Stimulated activated CD4-positive, alpha-beta T cell treated with anti-CD3 and anti-CD28 coated beads, TNF-alpha, amount 100 ng/mL, for 1 hour (primary cell): ENCODE measurements around the gene TXN2.

Experiments used
- DNase-seq, 3 donors: peaks; one replicate each; pipeline ENCODE4 v3.0.0-alpha.2; 2020; ENCODE audit warnings: low read depth in 3 of 3, low spot score in 1 of 3

The TXN2 gene

DNA sequence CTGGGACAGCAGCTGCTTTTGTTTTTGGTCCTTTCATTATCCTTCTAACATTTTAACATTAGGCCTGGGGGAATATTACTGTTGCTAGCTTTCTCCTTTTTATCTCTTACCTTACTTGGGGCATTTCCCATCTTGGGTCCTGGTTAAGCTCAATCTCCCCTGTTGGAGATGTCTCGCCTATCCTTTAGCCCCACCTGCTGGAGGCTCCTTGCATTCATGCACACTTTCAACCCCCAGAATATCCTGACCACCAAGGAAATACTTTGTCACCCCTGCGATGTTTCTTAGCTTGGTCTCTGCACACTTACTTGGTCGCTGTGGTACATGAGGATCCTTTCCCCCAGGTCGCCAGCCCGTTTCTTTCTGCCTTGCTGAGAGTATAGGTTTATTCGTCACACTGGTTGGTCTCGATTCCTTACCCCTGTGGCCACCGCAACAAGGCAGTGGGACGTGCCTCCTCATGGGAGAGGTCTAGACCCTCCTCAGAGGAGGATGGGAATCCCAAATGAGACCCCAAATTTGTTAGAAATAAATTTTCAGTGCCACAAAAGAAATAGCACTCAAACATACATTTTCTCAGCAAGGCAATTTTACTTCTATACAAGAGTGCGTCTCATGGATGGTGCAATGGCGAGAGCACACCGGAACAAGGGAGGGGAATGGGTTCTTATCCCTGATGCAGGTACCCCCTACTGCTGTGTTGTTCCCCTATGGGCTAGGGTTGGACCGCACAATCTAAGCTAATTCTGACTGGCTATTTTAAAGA, 5.4 kb upstream of the TXN2 start:
- DNase-seq: peak in 2 of 3 donors; percentile 35 to 46

DNA sequence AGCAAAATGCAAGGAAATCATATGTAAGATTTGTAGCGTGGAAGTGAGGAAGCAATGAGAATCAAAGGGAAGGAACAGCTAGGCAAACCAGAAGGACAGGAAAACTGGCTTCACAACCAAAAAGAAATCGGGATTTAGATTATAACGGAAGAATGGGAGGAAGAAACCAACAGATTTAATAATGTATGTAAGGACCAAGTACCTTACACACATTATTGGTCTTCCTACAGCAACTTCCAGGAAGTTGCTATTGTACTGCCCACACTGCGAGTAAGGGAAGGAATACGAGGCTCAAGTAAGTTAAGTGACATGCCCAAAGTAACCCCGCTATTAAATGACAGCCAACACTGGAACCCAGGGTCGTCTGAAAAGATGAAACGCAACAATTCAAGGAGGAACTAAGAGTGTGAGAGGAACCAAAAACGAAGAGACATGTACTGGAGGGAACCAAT, 473 bp downstream of the TXN2 start:
- DNase-seq: no peak

DNA sequence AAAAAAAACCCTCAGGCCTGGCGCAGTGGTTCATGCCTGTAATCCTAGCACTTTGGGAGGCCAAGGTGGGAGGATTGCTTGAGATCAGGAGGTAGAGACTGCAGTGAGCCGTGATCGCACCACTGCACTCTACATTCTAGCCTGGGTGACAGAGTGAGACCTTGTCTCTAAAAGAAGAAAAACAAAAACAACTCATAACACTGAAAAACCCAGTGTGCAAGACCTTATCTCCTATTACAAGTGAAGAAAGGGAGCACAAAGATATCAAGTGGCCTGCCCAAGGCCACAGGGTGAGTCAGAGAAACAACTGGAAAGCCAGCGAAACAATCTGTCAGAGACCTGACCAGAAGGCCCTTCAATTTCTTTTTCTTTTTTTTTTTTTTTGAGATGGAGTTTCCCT, 2.5 kb downstream of the TXN2 start:
- DNase-seq: no peak

DNA sequence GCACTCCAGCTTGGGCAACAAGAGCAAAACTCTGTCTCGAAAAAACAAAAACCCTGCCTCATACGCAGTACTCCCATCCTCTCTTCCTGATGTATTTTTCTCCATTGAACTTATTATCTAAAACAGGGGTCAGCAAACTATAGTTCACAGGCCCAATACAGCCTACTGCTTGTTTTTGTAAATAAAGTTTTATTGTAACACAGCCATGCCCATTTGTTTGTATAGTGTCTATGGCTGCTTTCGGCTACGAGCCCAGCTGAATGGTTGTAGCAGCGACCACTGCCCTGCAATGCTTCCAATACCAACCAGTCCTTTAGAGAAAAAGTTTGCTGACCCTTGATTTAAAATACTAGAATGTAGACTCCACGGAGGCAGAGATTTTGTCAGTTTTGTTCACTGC, 6.1 kb downstream of the TXN2 start:
- DNase-seq: no peak

DNA sequence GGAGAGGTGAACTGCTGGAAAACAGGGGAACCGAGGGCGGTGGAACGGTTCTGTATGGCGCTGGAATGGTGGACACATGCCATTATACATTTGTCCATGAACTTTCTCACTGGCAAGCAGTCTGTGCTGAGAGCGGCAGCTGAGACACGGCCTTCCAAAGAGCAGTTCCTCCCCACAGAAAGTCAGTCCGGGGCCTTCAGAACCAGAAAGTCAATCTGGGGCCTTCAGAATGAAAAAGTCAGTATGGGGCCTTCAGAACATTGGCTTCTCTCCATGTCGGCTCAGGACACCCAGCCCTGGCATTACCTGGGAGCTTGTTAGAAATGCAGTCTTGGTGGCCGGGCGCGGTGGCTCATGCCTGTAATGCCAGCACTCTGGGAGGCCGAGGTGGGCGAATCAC, 8.8 kb downstream of the TXN2 start:
- DNase-seq: no peak

DNA sequence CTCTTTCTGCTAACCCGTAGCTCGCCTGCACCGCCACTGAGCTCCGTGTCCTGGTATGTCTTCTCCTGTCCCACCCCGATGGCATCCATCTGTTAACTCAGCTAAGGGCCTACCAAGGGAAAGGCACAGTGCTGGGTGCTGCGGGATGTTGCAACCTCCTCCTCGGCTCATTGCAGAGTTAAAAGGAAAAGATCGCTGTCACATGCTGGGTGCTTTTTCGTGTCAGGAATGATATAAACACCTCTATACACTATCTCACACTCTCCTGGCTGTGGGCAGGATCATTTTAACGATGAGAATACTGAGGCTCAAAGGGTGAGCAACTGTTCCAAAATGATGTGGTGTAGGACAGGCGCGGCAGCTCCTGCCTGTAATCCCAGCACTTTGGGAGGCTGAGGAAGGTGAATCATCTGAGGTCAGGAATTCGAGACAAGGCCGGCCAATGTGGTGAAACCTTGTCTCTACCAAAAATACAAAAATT, 10.1 kb downstream of the TXN2 start:
- no peak for DNase-seq

DNA sequence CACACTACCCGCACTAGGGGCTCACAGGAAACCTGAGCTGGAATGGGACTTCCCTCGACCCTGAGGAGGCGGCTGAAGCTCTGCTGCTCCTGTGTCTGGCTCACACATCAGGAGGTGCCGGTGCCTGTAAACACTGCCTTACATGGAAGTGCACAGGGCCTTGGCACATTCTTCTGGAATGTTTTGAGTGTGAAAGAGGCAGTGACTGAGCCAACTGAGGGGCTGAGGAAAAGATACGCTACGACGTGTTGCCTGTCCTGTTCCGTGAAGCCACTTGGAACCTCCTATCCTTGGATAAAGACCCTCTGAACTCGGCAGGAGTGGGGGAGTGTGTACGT, 10.5 kb downstream of the TXN2 start:
- DNase-seq: no peak

DNA sequence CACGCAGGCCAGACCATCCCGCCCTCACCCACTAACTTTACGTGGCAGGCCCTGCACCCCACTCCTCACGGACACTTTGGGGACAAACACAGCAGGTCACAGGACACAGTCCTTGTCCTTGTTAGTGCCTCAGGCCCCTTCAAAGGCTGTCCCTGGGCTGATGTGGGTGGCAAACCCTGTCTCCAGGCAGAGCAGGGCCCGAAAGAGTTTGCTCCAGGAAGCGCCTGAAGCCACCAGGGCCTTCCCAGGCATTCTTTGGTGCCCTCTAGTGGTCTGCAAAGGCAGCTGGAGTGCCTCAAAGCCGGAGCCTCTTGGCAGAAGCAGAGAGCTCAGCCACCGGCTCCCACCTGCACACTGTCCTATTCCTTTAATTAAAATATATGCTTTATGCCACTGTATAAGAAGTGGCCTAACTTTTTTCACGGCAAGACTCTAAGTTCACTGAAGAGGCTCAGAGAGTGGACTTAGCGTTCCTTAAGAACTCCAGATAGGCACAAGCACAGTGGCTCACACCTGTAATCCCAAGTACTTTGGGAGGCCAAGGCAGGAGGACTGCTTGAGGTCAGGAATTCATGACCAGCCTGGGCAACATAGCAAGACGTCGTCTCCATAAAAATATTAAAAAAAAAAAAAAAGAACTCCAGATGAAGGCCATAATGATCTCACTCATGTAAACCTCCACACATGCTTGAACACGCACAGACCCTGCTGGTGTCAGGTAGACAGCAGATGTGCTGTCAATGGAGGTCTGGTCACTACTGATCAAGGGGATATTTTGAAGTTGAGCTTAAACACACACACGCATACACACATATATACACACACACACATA, 11.1 kb downstream of the TXN2 start:
- peak; percentile 57 to 76 (median 74) for DNase-seq

DNA sequence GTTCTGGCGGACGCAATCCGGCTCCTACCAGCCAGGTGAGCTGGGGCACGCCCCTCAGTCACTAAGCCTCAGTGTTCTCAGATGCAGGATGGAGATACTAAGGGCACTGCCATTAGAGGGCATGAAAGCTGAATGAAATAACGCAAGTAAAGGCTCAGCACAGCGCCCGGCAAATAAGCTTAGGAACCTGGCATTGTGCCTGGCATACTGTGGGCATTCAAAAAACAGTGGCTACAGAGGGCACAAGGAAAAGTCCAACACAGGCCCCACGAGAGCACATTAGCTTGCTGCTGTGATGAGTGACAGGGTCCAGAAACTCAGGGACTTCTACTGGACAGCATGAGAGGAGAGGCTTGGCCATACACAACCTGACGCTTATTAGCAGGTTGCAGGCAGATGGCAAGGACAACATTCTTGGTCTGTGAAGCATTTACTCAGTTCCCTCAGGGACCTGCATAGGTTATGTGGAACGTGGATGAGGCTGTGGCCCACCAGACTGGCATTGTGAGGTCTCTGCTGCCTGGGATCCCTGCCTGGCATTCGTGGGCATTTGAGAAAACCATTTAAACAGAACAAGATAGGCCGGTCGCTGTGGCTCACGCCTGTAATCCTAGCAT, 12.2 kb downstream of the TXN2 start:
- DNase-seq: no peak

DNA sequence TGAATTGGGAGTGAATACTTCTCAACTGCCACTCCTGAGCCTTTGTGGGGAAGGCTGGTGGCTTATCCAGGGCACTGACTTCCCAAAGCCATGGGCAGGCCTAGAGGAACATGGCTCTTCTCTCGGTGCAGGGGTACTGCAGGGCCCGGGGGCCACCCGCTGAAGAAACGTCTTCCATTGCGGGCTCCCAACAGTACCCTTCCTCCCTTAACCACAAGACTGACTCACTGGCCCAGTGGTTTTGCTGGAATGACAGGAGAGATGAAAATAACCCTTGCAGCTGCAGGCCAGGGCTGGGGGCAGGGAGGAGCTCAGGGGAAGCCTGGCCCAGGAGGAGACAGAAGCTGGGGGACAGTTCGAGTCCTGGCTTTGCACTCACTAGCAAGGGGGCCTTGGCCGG, 13.5 kb downstream of the TXN2 start:
- DNase-seq: no peak

DNA sequence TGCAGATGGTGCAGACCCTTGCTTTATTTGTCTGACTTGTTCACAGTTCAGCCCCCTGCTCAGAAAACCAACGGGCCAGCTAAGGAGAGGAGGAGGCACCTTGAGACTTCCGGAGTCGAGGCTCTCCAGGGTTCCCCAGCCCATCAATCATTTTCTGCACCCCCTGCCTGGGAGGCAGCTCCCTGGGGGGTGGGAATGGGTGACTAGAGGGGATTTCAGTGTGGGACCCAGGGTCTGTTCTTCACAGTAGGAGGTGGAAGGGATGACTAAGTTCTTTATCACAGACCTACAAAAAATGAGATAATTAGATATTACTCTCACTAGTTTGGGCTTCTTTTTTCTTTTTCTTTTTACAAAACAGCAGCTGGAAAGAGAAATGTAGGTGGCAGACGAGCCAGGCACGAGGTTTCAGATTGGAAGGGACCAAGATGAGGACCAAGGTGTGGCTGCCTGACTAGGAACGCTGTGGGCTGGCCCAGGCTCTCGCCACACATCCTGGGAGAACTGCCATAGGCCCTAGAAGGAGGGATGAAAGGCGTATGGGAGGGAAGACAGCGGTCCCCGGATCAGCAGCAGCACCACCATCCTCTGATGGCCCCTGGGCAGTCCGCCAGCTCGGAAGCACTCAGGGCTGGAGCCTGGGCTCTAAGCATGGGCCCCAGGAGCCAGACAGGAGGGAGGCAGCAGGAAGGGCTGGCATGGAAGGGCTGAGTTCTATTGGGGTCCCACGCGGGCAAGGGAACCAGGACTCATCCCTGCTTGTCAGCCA, 14.2 kb downstream of the TXN2 start:
- no peak for DNase-seq

DNA sequence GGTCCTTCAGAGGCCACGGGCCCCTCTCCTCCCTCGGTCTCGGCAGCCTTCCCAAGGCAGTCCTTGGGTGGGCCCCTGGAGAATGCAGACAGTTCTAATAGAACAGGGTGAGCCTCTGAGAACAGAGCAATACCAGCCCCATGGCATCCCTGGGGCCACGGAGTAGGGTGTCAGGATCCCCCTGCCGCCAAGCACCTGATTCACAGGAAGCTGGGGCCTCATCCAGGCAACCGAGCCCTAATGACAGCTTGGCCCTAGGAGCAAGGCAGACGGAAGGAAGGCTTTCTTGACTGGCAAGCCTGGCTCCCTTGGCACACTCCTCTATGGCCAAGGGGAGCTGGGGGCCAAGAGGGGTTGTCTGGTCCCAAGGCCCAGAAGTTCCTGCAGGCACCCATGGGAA, 15.2 kb downstream of the TXN2 start:
- no peak for DNase-seq

DNA sequence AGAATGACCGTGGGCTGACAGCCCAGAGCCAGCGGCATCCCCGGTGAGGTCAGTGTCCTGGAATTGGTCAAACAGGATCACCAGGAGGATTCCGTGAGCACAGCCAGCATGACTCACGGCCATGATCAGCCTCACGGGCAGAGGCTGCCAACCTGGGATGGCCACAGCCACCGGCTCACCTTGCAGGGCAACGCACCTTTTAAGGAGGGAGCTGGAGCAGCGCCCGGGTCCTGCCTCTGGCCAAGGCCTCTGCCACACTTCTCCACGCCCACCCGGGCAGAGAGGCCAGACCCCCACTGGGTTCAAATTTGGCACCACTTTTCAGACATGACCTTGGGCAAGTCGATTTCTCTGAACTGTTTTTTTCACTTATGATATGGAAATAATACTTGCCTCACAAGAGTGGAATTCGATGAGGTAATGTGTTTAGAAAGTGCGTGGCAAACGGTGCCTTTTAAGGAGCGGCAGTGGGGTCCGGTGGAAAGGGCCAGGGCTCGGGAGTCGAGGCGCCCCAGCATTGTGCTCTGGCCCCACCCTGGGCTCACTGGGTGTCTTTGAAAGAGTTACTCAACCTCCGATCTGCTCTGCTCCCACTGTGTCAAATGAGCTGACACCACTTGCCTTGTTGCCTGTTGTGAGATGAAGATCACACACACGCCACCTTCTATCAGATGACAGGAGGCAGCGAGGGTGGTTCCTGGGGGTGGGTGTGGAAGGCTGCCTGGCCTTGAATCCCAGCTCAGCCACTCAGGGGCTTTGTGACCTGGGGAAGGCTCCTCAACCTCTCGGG, 16.0 kb downstream of the TXN2 start:
- no peak for DNase-seq

DNA sequence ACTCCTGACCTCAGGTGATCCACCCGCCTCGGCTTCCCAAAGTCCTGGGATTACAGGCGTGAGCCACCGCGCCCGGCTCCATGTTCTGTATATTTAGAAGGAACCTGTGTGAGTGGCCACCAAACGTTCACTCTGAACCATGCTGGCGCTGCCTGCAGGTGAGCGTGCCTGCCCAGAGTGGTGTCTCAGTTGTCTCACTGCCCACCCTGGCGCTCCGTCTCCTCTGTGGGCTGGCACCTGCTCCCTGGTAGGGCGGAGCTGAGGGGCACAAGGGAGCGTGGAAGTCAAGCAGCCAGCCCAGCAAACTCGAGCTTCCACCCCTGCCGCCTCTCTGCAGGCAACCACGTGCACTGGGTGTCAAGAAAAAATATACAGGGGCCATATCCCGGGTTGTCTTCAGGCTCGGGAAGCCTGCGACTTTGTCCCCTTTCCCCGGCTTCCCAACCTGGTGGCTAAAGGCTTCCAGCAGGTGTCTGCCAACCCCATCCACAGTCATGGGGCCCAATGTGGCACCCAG, 16.7 kb downstream of the TXN2 start:
- DNase-seq: no peak

DNA sequence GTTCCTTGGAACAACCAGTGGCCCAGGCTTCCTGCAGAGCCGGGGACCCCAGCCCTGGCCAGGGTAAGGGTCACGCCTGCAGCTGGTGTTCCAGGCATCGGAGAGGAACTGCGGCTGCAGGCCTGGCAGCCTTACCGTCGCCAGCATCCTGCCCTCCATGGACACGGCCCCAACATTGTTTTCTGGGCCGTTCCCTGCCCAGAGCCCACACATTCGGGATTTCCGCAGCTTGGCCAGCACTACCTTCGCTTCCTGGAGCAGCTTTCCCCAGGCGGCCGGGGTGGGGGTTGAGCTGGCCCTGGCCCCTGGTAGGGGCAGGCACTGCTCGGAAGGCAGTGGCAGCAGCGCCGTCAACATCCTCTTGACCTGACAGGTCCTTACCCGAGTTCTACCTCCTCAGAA, 17.7 kb downstream of the TXN2 start:
- DNase-seq: no peak

DNA sequence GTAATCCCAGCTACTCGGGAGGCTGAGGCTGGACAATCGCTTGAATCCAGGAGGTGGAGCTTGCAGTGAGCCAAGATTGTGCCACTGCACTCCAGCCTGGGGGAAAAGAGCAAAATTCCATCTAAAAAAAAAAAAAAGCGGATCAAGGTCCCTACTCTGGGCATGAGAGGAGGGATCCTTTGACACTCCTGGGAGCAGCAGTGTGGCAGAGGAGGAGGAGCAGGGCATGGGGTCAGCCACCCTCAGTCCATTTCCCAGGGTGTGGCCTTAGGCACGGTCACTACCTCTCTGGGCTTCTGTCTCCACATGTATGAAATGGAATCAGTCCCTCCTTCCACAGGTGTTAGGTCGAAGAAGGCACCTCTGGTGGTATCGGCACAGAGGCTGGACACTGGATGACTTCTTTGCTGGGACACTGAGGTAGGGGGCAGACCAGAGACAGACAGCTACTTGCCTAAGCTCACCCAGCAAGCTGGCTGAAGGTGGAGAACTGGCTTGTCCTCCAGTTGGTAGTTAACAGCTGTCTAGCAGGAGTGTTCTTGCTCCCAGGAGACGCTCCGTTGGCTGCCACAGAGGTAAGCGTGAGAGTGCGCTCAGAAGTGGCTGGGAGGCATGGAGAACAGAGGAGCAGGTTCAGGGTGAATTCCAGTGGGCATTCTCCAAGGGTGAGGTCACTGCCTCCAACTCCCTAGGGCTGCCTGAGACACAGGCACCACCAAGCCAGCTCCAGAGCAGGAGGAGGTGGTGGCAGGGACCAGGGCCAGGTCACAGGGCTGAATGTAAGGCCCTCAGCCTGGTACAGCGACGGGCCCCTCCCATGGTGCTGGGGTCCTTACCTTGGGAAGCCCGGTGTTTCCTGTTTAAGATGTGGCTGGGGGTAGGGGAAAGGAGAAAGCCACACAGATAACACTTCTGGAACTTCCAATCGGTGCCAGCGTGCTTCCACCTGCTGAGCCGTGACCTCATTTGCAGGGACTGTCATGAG, 19.5 kb downstream of the TXN2 start:
- DNase-seq: no peak

DNA sequence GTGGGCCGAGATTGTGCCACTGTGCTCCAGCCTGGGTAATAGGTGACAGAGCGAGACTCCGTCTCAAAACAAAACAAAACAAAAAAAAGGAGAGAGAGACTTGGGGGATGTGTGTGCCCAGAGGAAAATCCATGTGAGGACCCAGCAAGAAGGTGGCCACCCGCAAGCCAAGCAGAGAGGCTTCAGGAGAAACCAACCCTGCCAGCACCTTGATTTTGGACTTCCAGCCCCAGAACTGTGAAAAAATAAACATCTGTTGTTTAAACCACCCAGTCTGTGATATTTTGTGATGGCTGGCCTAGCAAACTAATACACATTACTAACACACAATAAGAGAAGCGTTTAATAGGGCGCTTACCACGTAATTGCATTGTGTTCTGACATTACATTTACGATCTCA, 21.2 kb downstream of the TXN2 start:
- DNase-seq: no peak

DNA sequence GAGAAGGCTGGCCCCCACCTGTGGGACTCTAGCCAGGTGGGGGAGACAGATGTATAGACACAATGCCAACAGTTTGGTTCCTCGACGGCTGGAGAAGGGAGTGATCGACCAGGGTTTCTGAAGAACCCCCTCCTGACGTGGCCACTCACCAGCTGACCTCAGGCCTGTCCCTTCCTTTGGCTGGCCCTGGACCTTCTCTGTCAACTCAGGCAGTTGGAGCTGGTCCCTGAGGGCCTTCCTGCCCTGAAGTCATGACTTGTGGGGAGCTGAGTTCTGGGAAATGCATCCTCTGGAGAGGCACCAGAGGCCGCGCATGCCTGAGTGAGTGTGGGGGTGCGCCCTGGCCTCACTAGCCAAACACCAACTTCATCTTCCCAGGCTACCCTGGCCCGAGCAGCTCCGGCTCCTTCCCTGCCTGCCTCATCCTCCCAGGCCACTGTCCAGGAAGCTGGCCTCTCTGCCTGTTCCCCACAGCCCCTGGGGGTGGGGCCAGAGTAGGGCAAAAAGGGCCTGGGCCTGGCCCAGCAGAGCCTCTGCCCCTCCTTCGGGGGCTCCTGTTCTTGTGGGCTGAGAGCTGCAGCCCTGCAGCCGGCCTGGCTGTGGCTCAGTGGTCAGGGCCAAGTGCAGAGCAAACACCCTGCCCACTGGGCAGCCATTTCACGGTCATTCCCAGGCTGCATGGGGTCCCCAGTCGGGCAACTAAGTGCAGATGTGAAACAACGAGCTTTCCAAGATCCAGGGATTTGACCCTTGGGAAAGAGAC, 23.6 kb downstream of the TXN2 start:
- DNase-seq: no peak
